Loucy (cell line): ENCODE results near the gene NRG2.

ENCODE experiments used
- EZH2phosphoT487 ChIP-seq: fragments of 200-600 bp; IDR thresholded peaks from 2 replicates; pipeline ENCODE4 v1.6.1; 2018; ENCODE audit warnings: antibody characterized with exemption, mild to moderate bottlenecking, moderate library complexity, borderline replicate concordance
- TF ChIP-seq, protein P1 (sequence below): fragments of 200-600 bp; sonication (generic); conservative IDR thresholded peaks from 2 replicates; pipeline ENCODE4 v1.5.1; 2014; ENCODE audit warnings: mild to moderate bottlenecking, antibody characterized with exemption, low read length

DNA sequence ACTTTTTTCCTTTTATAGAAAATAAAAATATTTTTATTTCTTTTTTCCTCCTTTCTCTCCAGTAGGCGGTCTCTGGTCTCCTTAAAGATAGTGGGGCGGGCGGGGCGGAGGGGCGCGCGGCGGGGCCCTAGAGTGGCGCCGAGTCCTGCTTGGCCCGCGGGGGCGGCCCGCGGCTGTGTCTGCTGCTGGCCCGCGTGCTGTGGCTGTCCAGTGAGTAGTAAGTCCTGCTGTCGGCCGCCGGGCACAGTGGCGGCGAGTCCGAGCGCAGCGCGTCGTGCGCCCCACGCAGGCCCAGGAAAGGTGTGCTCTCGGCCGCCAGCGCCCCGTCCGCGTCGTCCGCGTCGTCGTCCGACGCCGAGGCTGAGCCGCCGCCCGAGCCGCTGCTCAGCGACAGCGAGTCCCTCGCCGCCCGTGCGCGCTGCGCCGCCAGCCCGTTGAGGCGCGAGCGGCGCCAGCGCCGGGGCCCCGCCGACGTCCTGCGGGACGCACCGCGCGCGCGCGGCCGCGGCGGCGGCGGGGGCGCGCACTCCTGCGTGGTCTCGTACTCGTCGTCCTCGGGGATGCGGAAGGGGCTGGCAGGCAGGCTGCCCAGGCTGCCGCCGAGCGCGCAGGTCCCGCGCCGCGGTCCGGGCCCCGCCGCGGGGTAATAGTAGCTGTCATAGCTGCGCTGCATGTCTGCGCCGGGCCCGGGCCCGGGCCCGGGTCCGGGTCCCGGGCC is 195.2 kb downstream of the NRG2 start:
- TF ChIP-seq, protein P1, sequence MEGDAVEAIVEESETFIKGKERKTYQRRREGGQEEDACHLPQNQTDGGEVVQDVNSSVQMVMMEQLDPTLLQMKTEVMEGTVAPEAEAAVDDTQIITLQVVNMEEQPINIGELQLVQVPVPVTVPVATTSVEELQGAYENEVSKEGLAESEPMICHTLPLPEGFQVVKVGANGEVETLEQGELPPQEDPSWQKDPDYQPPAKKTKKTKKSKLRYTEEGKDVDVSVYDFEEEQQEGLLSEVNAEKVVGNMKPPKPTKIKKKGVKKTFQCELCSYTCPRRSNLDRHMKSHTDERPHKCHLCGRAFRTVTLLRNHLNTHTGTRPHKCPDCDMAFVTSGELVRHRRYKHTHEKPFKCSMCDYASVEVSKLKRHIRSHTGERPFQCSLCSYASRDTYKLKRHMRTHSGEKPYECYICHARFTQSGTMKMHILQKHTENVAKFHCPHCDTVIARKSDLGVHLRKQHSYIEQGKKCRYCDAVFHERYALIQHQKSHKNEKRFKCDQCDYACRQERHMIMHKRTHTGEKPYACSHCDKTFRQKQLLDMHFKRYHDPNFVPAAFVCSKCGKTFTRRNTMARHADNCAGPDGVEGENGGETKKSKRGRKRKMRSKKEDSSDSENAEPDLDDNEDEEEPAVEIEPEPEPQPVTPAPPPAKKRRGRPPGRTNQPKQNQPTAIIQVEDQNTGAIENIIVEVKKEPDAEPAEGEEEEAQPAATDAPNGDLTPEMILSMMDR: no peak
- no peak for TF ChIP-seq EZH2phosphoT487
